GM12801 (cell line): ENCODE measurements around the gene ABCG2.

Source experiments
- CTCF ChIP-seq: IDR thresholded peaks from one replicate; pipeline ENCODE4 v1.5.1; 2011; ENCODE audit warnings: control low read depth; ENCODE audit not compliant: insufficient read length; ENCODE audit errors: extremely low read depth

Gene ABCG2

GRCh38 chr4:88063634-88064296 lies 94.7 kb downstream of the ABCG2 start:
- TF ChIP-seq CTCF, result no peak

GRCh38 chr4:88062843-88063242 lies 95.6 kb downstream of the ABCG2 start:
- no peak for TF ChIP-seq CTCF

GRCh38 chr4:88062311-88062710 lies 96.1 kb downstream of the ABCG2 start:
- no peak for TF ChIP-seq CTCF

- TF ChIP-seq CTCF, result no peak
Observed at GRCh38 chr4:88060431-88060830, 98.0 kb downstream of the ABCG2 start.

GRCh38 chr4:88059766-88060165 lies 98.7 kb downstream of the ABCG2 start:
- no peak for TF ChIP-seq CTCF

- no peak for TF ChIP-seq CTCF
Observed at GRCh38 chr4:88058295-88058694, 100.1 kb downstream of the ABCG2 start.

GRCh38 chr4:88054901-88055300 lies 103.5 kb downstream of the ABCG2 start:
- TF ChIP-seq CTCF, result no peak
